H9 (cell line): ENCODE measurements around the gene TBC1D1. TPM values are rescaled to one million over a fixed set of nuclear protein-coding genes. Genes with fewer than 3 reads are reported as not detected.

ENCODE experiments used
- DNase-seq: peaks from one replicate; pipeline ENCODE4 v3.0.0-alpha.2; 2017
- H2AFZ ChIP-seq: one replicate; pipeline ENCODE4 v1.6.1; 2013; ENCODE audit warnings: mild to moderate bottlenecking, low read length, control low read depth, moderate library complexity
- H2AK5ac ChIP-seq: 2 replicates; pipeline ENCODE4 v1.6.1; 2013; ENCODE audit warnings: low read length, control low read depth, mixed read lengths; ENCODE audit not compliant: insufficient read length
- H2BK120ac ChIP-seq: one replicate; pipeline ENCODE4 v1.6.1; 2013; ENCODE audit warnings: low read depth, mild to moderate bottlenecking, low read length, control low read depth, inconsistent platforms; ENCODE audit not compliant: poor library complexity, severe bottlenecking
- H2BK12ac ChIP-seq: 2 replicates; pipeline ENCODE4 v1.6.1; 2013; ENCODE audit warnings: low read length, control low read depth, mixed read lengths, low read depth; ENCODE audit not compliant: insufficient read length
- H2BK15ac ChIP-seq: 2 replicates; pipeline ENCODE4 v1.6.1; 2013; ENCODE audit warnings: low read depth, low read length, control low read depth
- H2BK20ac ChIP-seq: one replicate; pipeline ENCODE4 v1.6.1; 2013; ENCODE audit warnings: low read depth, mild to moderate bottlenecking, low read length, control low read depth, inconsistent platforms; ENCODE audit not compliant: poor library complexity, severe bottlenecking
- H2BK5ac ChIP-seq: 2 replicates; pipeline ENCODE4 v1.6.1; 2013; ENCODE audit warnings: low read length, control low read depth, mixed read lengths; ENCODE audit not compliant: insufficient read length
- H3K14ac ChIP-seq: 2 replicates; pipeline ENCODE4 v1.6.1; 2013; ENCODE audit warnings: low read length, control low read depth; ENCODE audit not compliant: insufficient read depth
- H3K18ac ChIP-seq: 2 replicates; pipeline ENCODE4 v1.6.1; 2013; ENCODE audit warnings: low read depth, mild to moderate bottlenecking, mixed read lengths, low read length, control low read depth; ENCODE audit not compliant: insufficient read length
- H3K23ac ChIP-seq: 2 replicates; pipeline ENCODE4 v1.6.1; 2013; ENCODE audit warnings: low read length, control low read depth, mixed read lengths, low read depth; ENCODE audit not compliant: insufficient read length
- H3K23me2 ChIP-seq: 2 replicates; pipeline ENCODE4 v1.6.1; 2013; ENCODE audit warnings: low read depth, mild to moderate bottlenecking, mixed read lengths, low read length, control low read depth; ENCODE audit not compliant: insufficient read length, poor library complexity, severe bottlenecking
- H3K27ac ChIP-seq: 2 replicates; pipeline ENCODE4 v1.5.1; 2013; ENCODE audit warnings: low read length, control low read depth, mixed read lengths, low read depth; ENCODE audit not compliant: insufficient read length
- H3K27me3 ChIP-seq: 2 replicates; pipeline ENCODE4 v1.6.1; 2013; ENCODE audit warnings: low read length, control low read depth, inconsistent platforms; ENCODE audit not compliant: insufficient read depth
- H3K4ac ChIP-seq: 2 replicates; pipeline ENCODE4 v1.6.1; 2013; ENCODE audit warnings: low read depth, mild to moderate bottlenecking, control low read depth, inconsistent platforms, low read length, moderate library complexity
- H3K4me1 ChIP-seq: 2 replicates; pipeline ENCODE4 v1.6.1; 2013; ENCODE audit warnings: low read length, control low read depth, inconsistent platforms; ENCODE audit not compliant: insufficient read depth
- H3K4me2 ChIP-seq: 2 replicates; pipeline ENCODE4 v1.6.1; 2013; ENCODE audit warnings: low read length, control low read depth, mixed read lengths; ENCODE audit not compliant: insufficient read length, insufficient read depth
- H3K56ac ChIP-seq: 2 replicates; pipeline ENCODE4 v1.6.1; 2013; ENCODE audit warnings: low read depth, mild to moderate bottlenecking, mixed read lengths, low read length, control low read depth; ENCODE audit not compliant: insufficient read length
- H3K79me1 ChIP-seq: 2 replicates; pipeline ENCODE4 v1.6.1; 2013; ENCODE audit warnings: low read depth, mild to moderate bottlenecking, moderate library complexity, low read length, control low read depth, inconsistent platforms; ENCODE audit not compliant: insufficient read depth, poor library complexity, severe bottlenecking
- H3K79me2 ChIP-seq: 2 replicates; pipeline ENCODE4 v1.6.1; 2013; ENCODE audit warnings: low read length, control low read depth, inconsistent platforms; ENCODE audit not compliant: insufficient read depth
- H3K9ac ChIP-seq: 2 replicates; pipeline ENCODE4 v1.6.1; 2013; ENCODE audit warnings: low read length, control low read depth, mixed read lengths; ENCODE audit not compliant: insufficient read length; ENCODE audit errors: extremely low read depth
- H3K9me3 ChIP-seq: one replicate; pipeline ENCODE4 v1.6.1; 2013; ENCODE audit warnings: low read depth, low read length, inconsistent platforms; ENCODE audit not compliant: control insufficient read depth
- H3T11ph ChIP-seq: one replicate; pipeline ENCODE4 v1.6.1; 2013; ENCODE audit warnings: mild to moderate bottlenecking, low read length, control low read depth, inconsistent platforms
- H4K20me1 ChIP-seq: one replicate; pipeline ENCODE4 v1.6.1; 2013; ENCODE audit not compliant: control insufficient read depth, insufficient read length, insufficient read depth
- H4K5ac ChIP-seq: 2 replicates; pipeline ENCODE4 v1.6.1; 2013; ENCODE audit warnings: low read depth, mild to moderate bottlenecking, mixed read lengths, low read length, control low read depth; ENCODE audit not compliant: insufficient read length
- H4K8ac ChIP-seq: replicated peaks from 2 replicates; pipeline ENCODE4 v1.6.1; 2013; ENCODE audit warnings: low read length, control low read depth, mixed read lengths, low read depth; ENCODE audit not compliant: insufficient read length
- H4K91ac ChIP-seq: 2 replicates; pipeline ENCODE4 v1.6.1; 2013; ENCODE audit warnings: low read depth, mild to moderate bottlenecking, moderate library complexity, mixed read lengths, low read length, control low read depth; ENCODE audit not compliant: insufficient read length
- H3K27ac Mint-ChIP-seq, 3 experiments: 2 replicates in 2 of 3; 3 replicates in 1 of 3; pipeline ENCODE4 v1.8.0; 2020 to 2021; ENCODE audit warnings: mixed read lengths in 3 of 3, mild to moderate bottlenecking in 1 of 3, moderate library complexity in 1 of 3
- H3K27me3 Mint-ChIP-seq: 2 replicates; pipeline ENCODE4 v1.8.0; 2021; ENCODE audit warnings: low read depth, mild to moderate bottlenecking, moderate library complexity, mixed read lengths
- H3K36me3 Mint-ChIP-seq, 3 experiments: 2 replicates in 2 of 3; 3 replicates in 1 of 3; pipeline ENCODE4 v1.8.0; 2020 to 2021; ENCODE audit warnings: low read depth in 3 of 3, mixed read lengths in 3 of 3; ENCODE audit not compliant: insufficient read depth in 1 of 3
- H3K4me1 Mint-ChIP-seq, 2 experiments: 2 replicates each; pipeline ENCODE4 v1.8.0; 2020; ENCODE audit warnings: mixed read lengths in 2 of 2
- H3K4me3 Mint-ChIP-seq, 2 experiments: 2 replicates in 1 of 2; 3 replicates in 1 of 2; pipeline ENCODE4 v1.8.0; 2020 to 2021; ENCODE audit warnings: mild to moderate bottlenecking in 2 of 2, mixed read lengths in 2 of 2, moderate library complexity in 1 of 2
- H3K9me3 Mint-ChIP-seq, 2 experiments: 2 replicates in 1 of 2; 3 replicates in 1 of 2; pipeline ENCODE4 v1.8.0; 2020; ENCODE audit warnings: mild to moderate bottlenecking in 2 of 2, mixed read lengths in 2 of 2, moderate library complexity in 1 of 2
- CTCF ChIP-seq: fragments of 200-600 bp; sonication (generic); conservative IDR thresholded peaks from 3 replicates; pipeline ENCODE4 v1.8.0; 2021; ENCODE audit warnings: antibody characterized with exemption, mild to moderate bottlenecking
- WGBS: extraction: QIAGEN DNeasy Blood & Tissue Kit; methylation state at CpG from one replicate; pipeline ENCODE4 v1.1.7; 2013; ENCODE audit warnings: missing lambda C conversion rate, low lambda C conversion rate, mixed read lengths; ENCODE audit not compliant: insufficient read length; ENCODE audit errors: extremely low coverage; 5-methylcytosine and 5-hydroxymethylcytosine counted together
- total RNA-seq: library from RNA; stranded (reverse); gene quantifications from 2 replicates; pipeline ENCODE4 v1.2.1, GENCODE V29; 2021

Gene TBC1D1
- total RNA-seq, 1 experiment from 2014 or later, result 109 TPM

- no peak overlapping the region for H2AK5ac ChIP-seq
- no peak overlapping the region for H2BK20ac ChIP-seq
- H2BK12ac ChIP-seq, result peak overlapping the region; percentile 69
- Mint-ChIP-seq H3K36me3 (no peaks in the 10 kb centered on the region; a peak in 1 of 7 replicates), H3K27me3 (no peaks in the 10 kb centered on the region), H3K4me1 (peaks cover 55 to 71% of the 10 kb centered on the region in 2 experiments), H3K4me3 (no peak overlapping the region), H3K9me3 (no peaks in the 10 kb centered on the region), H3K27ac (peak overlapping the region; percentile 68 to 92 (median 83); a peak in 6 of 7 replicates)
- H3K9ac ChIP-seq, result no peak overlapping the region
- H2BK120ac ChIP-seq, result no peak overlapping the region
- no peak overlapping the region for H3K14ac ChIP-seq
- no peak overlapping the region for H4K91ac ChIP-seq
- H3K27me3 ChIP-seq, result no peaks in the 10 kb centered on the region
- H3K56ac ChIP-seq, result no peak overlapping the region
- H3K4me2 ChIP-seq, result no peak overlapping the region
- no peak overlapping the region for H3K4ac ChIP-seq
- no peak overlapping the region for H2BK15ac ChIP-seq
- H3K18ac ChIP-seq, result peak overlapping the region; percentile 76
- H4K8ac ChIP-seq, result no peak overlapping the region
- H4K20me1 ChIP-seq, result no peaks in the 10 kb centered on the region
- DNase-seq, result no peak
- H3K23ac ChIP-seq, result no peak overlapping the region
- H4K5ac ChIP-seq, result no peak overlapping the region
- H2BK5ac ChIP-seq, result no peak overlapping the region
- H3K9me3 ChIP-seq, result no peaks in the 10 kb centered on the region
- no peaks in the 10 kb centered on the region for H3K79me1 ChIP-seq
- H3T11ph ChIP-seq, result no peak overlapping the region
- no CpG with 5 or more reads among the region's 3 CpGs for WGBS
- H3K79me2 ChIP-seq, result peaks cover 4% of the 10 kb centered on the region; the same call in 1 of the 2 replicates
- peaks cover 5% of the 10 kb centered on the region; the same call in 1 of the 2 replicates for H3K4me1 ChIP-seq
- no peak for TF ChIP-seq CTCF
- no peaks in the 10 kb centered on the region for H3K23me2 ChIP-seq
- peak overlapping the region; percentile 73 for H3K27ac ChIP-seq
- no peak overlapping the region for H2AFZ ChIP-seq
These were observed 111.7 kb downstream of the TBC1D1 start for GRCh38 chr4:38002451-38003071.
